HepG2 (cell line): ENCODE measurements around the gene TMEM238. TPM values are rescaled to one million over a fixed set of nuclear protein-coding genes. Genes with fewer than 3 reads are reported as not detected.

ENCODE experiments used
- FOXO1 ChIP-seq: sonication (generic); formaldehyde crosslinking; IDR thresholded peaks from 2 replicates; pipeline ENCODE4 v1.4.0; 2020; ENCODE audit warnings: missing genetic modification reagents
- HCFC1 ChIP-seq: fragments of 150-350 bp; IDR thresholded peaks from 2 replicates; pipeline ENCODE4 v1.6.1; 2014; ENCODE audit warnings: low read depth, low read length
- HMG20B ChIP-seq: conservative IDR thresholded peaks from 2 replicates; pipeline ENCODE4 v1.6.1; 2016; ENCODE audit warnings: missing genetic modification reagents, missing compliant biosample characterization
- HNF4G ChIP-seq, 2 experiments: sonication (generic) in 1 of 2; formaldehyde crosslinking in 1 of 2; IDR thresholded peaks; 2 replicates each; pipeline versions ENCODE4 v1.4.0 to v1.6.1; 2011 to 2020; ENCODE audit warnings: borderline replicate concordance in 2 of 2, low read depth in 2 of 2, mild to moderate bottlenecking in 2 of 2, low read length in 1 of 2, missing genetic modification reagents in 1 of 2, moderate library complexity in 1 of 2
- KDM2A ChIP-seq: sonication (generic); formaldehyde crosslinking; IDR thresholded peaks from 2 replicates; pipeline ENCODE4 v1.4.0; 2020; ENCODE audit warnings: low read depth, missing genetic modification reagents, borderline replicate concordance
- PCBP1 ChIP-seq: fragments of 200-400 bp; formaldehyde crosslinking; IDR thresholded peaks from 2 replicates; pipeline ENCODE4 v1.6.1; 2017; ENCODE audit warnings: mild to moderate bottlenecking, low read depth, low read length, borderline replicate concordance
- POLR2AphosphoS5 ChIP-seq: IDR thresholded peaks from 2 replicates; pipeline ENCODE4 v1.6.1; 2012; ENCODE audit warnings: low read depth, low read length
- PRDM15 ChIP-seq: sonication (generic); formaldehyde crosslinking; IDR thresholded peaks from 2 replicates; pipeline ENCODE4 v1.4.0; 2020; ENCODE audit warnings: missing genetic modification reagents
- RBAK ChIP-seq: sonication (generic); formaldehyde crosslinking; IDR thresholded peaks from 2 replicates; pipeline ENCODE4 v1.5.1; 2020; ENCODE audit warnings: mild to moderate bottlenecking, missing genetic modification reagents
- REXO4 ChIP-seq: sonication (generic); formaldehyde crosslinking; IDR thresholded peaks from 2 replicates; pipeline ENCODE4 v1.8.0; 2022; ENCODE audit warnings: missing genetic modification reagents, mild to moderate bottlenecking, borderline replicate concordance
- SMAD1 ChIP-seq: sonication (generic); formaldehyde crosslinking; IDR thresholded peaks from 2 replicates; pipeline ENCODE4 v1.4.0; 2020; ENCODE audit warnings: missing genetic modification reagents, low read depth, mild to moderate bottlenecking, borderline replicate concordance
- TMF1 ChIP-seq: sonication (generic); formaldehyde crosslinking; IDR thresholded peaks from 2 replicates; pipeline ENCODE4 v1.8.1; 2022; ENCODE audit warnings: low read depth, missing genetic modification reagents
- ZC3H13 ChIP-seq: sonication (generic); formaldehyde crosslinking; IDR thresholded peaks from 2 replicates; pipeline ENCODE4 v1.8.1; 2023; ENCODE audit warnings: mild to moderate bottlenecking, missing genetic modification reagents, moderate library complexity
- ZMAT3 ChIP-seq: sonication (generic); formaldehyde crosslinking; conservative IDR thresholded peaks from 2 replicates; pipeline ENCODE4 v1.7.0; 2021; ENCODE audit warnings: missing genetic modification reagents
- ZNF10 ChIP-seq: sonication (generic); formaldehyde crosslinking; IDR thresholded peaks from 2 replicates; pipeline ENCODE4 v1.4.0; 2020; ENCODE audit warnings: mild to moderate bottlenecking, low read depth, missing genetic modification reagents, borderline replicate concordance
- ZNF205 ChIP-seq: IDR thresholded peaks from 2 replicates; pipeline ENCODE4 v1.6.1; 2018; ENCODE audit warnings: missing biosample characterization, missing genetic modification reagents
- ZNF282 ChIP-seq: fragments of 450-650 bp; IDR thresholded peaks from 2 replicates; pipeline ENCODE4 v1.6.1; 2018; ENCODE audit not compliant: partially characterized antibody
- ZNF572 ChIP-seq: sonication (generic); formaldehyde crosslinking; IDR thresholded peaks from 2 replicates; pipeline ENCODE4 v1.5.1; 2020; ENCODE audit warnings: mild to moderate bottlenecking, missing genetic modification reagents
- ZNF672 ChIP-seq: sonication (generic); formaldehyde crosslinking; IDR thresholded peaks from 2 replicates; pipeline ENCODE4 v1.8.1; 2022; ENCODE audit warnings: missing genetic modification reagents
- ZNF749 ChIP-seq: sonication (generic); formaldehyde crosslinking; IDR thresholded peaks from 2 replicates; pipeline ENCODE4 v1.8.0; 2022; ENCODE audit warnings: mild to moderate bottlenecking, missing genetic modification reagents, moderate library complexity, borderline replicate concordance
- ZXDC ChIP-seq: sonication (generic); formaldehyde crosslinking; IDR thresholded peaks from 2 replicates; pipeline ENCODE4 v1.5.0; 2020; ENCODE audit warnings: mild to moderate bottlenecking, missing genetic modification reagents
- polyA plus RNA-seq, 8 experiments: library from polyadenylated mRNA; depleted of rRNA in 3 of 8; stranded (reverse) in 7 of 8; unstranded in 1 of 8; fragments of >200 nt; fragmentation: Illumina TruSeq in 4 of 8; extraction: Trizol in 4 of 8; gene quantifications; 2 replicates each; pipeline versions ENCODE4 v1.2.1 to v1.2.3, GENCODE V29; 2011 to 2016; ENCODE audit warnings: low read depth in 4 of 8, missing spikeins in 1 of 8, mixed read lengths in 1 of 8; ENCODE audit not compliant: insufficient read depth in 1 of 8
- total RNA-seq, 5 experiments: library from RNA; depleted of rRNA; stranded (reverse); fragments of >200 nt; fragmentation: Illumina TruSeq; extraction: Trizol; gene quantifications; 2 replicates each; pipeline ENCODE4 v1.2.3, GENCODE V29; 2016; ENCODE audit warnings: low read depth in 1 of 5
- TF ChIP-seq, protein P1 (sequence below): sonication (generic); formaldehyde crosslinking; IDR thresholded peaks from 2 replicates; pipeline ENCODE4 v1.8.0; 2022; ENCODE audit warnings: mild to moderate bottlenecking, missing genetic modification reagents, borderline replicate concordance

The TMEM238 gene
- total and polyA plus RNA-seq, 2 of the 13 experiments (the other 11 are each of a cell fraction or from before 2014, with no cell fraction given): not detected

DNA sequence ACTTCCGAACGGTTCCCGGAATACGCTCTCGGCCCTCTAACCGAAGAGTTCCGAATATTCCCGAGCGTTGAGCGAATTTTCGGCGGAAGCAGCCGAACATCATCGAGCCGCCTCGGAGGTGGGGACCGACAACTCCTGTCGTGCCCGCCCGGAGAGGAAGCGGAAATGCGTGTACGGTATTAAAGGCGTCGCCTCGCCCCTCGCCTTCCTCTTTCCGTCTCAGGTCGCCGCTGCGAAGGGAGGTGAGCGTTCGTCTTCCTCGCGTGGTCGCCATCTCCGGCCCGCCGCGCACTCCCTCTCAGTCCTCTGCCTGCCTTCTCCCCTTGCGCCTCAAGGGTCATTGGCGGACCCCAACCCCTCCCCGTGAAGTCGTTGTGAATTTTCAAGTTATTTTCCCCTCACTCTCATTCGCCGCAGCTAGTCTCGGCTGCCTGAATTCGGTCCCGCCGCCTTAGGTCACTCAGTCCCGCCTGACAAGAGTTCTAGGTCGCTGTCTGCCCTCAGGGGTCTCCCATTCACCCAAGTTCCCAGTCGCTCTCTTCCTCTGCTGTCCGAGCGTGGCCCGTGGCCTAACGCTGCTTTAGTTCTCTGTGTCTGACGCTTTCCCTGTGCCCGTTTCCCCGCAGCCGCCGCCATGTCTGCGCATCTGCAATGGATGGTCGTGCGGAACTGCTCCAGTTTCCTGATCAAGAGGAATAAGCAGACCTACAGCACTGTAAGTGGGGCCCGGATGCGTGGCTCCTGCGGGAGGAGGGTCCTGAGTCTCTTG is 1.8 kb upstream of the TMEM238 start, which contains the start of gene RPL28 (continued):
- 0 out of 2 replicates have a peak, but pooled peaks have one; percentile 56 for TF ChIP-seq ZNF672 (CRISPR knock-in tag)
- TF ChIP-seq ZNF749 (CRISPR knock-in tag): peak; percentile 68; the same call in 1 of the 2 replicates
- TF ChIP-seq PCBP1: peak; percentile 23; the same call in 1 of the 2 replicates
- no peak for TF ChIP-seq TMF1
- TF ChIP-seq HMG20B (CRISPR knock-in tag): no peak
- TF ChIP-seq PRDM15 (CRISPR knock-in tag): no peak
- TF ChIP-seq SMAD1 (CRISPR knock-in tag): no peak
- TF ChIP-seq, protein P1, sequence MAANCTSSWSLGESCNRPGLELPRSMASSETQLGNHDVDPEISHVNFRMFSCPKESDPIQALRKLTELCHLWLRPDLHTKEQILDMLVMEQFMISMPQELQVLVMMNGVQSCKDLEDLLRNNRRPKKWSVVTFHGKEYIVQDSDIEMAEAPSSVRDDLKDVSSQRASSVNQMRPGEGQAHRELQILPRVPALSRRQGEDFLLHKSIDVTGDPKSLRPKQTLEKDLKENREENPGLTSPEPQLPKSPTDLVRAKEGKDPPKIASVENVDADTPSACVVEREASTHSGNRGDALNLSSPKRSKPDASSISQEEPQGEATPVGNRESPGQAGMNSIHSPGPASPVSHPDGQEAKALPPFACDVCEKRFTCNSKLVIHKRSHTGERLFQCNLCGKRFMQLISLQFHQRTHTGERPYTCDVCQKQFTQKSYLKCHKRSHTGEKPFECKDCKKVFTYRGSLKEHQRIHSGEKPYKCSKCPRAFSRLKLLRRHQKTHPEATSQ (CRISPR knock-in tag): no peak
- TF ChIP-seq ZNF282: no peak
- peak; percentile 46; the same call in 1 of the 2 replicates for TF ChIP-seq HCFC1
- no peak; the same call in none of the 2 replicates for TF ChIP-seq ZC3H13 (CRISPR knock-in tag)
- no peak; the same call in 1 of the 2 replicates for TF ChIP-seq ZNF572 (CRISPR knock-in tag)
- TF ChIP-seq KDM2A (CRISPR knock-in tag): peak; percentile 94
- no peak; the same call in 1 of the 2 replicates for TF ChIP-seq ZXDC (CRISPR knock-in tag)
- no peak for TF ChIP-seq RBAK (CRISPR knock-in tag)
- no peak for TF ChIP-seq REXO4 (CRISPR knock-in tag)
- TF ChIP-seq FOXO1 (CRISPR knock-in tag): 0 out of 2 replicates have a peak, but pooled peaks have one; percentile 11
- TF ChIP-seq ZNF10 (CRISPR knock-in tag): no peak
- TF ChIP-seq POLR2AphosphoS5: peak; percentile 100
- peak; percentile 77 for TF ChIP-seq ZNF205
- TF ChIP-seq ZMAT3 (CRISPR knock-in tag): no peak
- TF ChIP-seq HNF4G (IDR thresholded peaks at IDR 0.05; ENCODE audit: borderline replicate concordance, low read depth, low read length): peak; percentile 71
- TF ChIP-seq HNF4G (CRISPR knock-in tag; IDR thresholded peaks at IDR 0.05; ENCODE audit: borderline replicate concordance, low read depth): no peak
